Activated CD8-positive, alpha-beta T cell treated with anti-CD3 and anti-CD28 coated beads, Interleukin-2, amount 10 ng/mL, durations not matched to agents 7 days and 5 days (primary cell): ENCODE results near the gene ECHDC3. TPM values are rescaled to one million over a fixed set of nuclear protein-coding genes. Genes with fewer than 3 reads are reported as not detected.

Experiments used
- ATAC-seq: fragments of 150-1000 bp; cut with Tn5 transposase; one replicate; pipeline ENCODE4 v1.10.0; 2021; ENCODE audit warnings: moderate library complexity
- CTCF ChIA-PET: fragments of 350-600 bp; sonication (Branson Sonifier 250); formaldehyde crosslinking; loops from one replicate; lab custom pipeline; 2021; ENCODE audit warnings: antibody characterized with exemption; lab: Charles Lee
- POLR2A ChIA-PET: fragments of 350-600 bp; sonication (Branson Sonifier 250); formaldehyde crosslinking; loops from one replicate; lab custom pipeline; 2021; ENCODE audit warnings: antibody characterized with exemption; lab: Charles Lee
- DNase-seq: peaks from one replicate; pipeline ENCODE4 v3.0.0-alpha.2; 2020
- H3K27ac Mint-ChIP-seq: one replicate; pipeline ENCODE4 v1.8.0; 2021; ENCODE audit warnings: mild to moderate bottlenecking, mixed read lengths
- H3K27me3 Mint-ChIP-seq: one replicate; pipeline ENCODE4 v1.8.0; 2021; ENCODE audit warnings: low read depth, mixed read lengths
- H3K36me3 Mint-ChIP-seq: one replicate; pipeline ENCODE4 v1.8.0; 2021; ENCODE audit warnings: low read depth, mixed read lengths
- H3K4me1 Mint-ChIP-seq: one replicate; pipeline ENCODE4 v1.8.0; 2021; ENCODE audit warnings: low read depth, mixed read lengths
- H3K4me3 Mint-ChIP-seq: one replicate; pipeline ENCODE4 v1.8.0; 2021; ENCODE audit warnings: mild to moderate bottlenecking, mixed read lengths
- H3K9me3 Mint-ChIP-seq: one replicate; pipeline ENCODE4 v1.8.0; 2022; ENCODE audit warnings: mixed read lengths; ENCODE audit not compliant: insufficient read depth
- total RNA-seq, 2 experiments: library from RNA; stranded (reverse); gene quantifications; one replicate each; pipeline ENCODE4 v1.2.3, GENCODE V29; 2021

The ECHDC3 gene
- total RNA-seq, 2 experiments from 2014 or later, result 1.2 to 1.4 TPM

GRCh38 chr10:11755512-11756263 is 13.5 kb downstream of the ECHDC3 start:
- H3K4me3 Mint-ChIP-seq, result no peak overlapping the region
- no peak overlapping the region for H3K27ac Mint-ChIP-seq
- peaks cover 7% of the 10 kb centered on the region for H3K4me1 Mint-ChIP-seq
- no peaks in the 10 kb centered on the region for H3K36me3 Mint-ChIP-seq
- POLR2A ChIA-PET, result no interaction called here
- CTCF ChIA-PET, result interaction anchor here (3.2 to 7.8 kb wide), 2 partner anchors 223 to 241 kb away, joined by 13 to 118 read pairs; no protein-coding TSS in a partner anchor
- ATAC-seq (no peak), DNase-seq (no peak)
- no peaks in the 10 kb centered on the region for H3K27me3 Mint-ChIP-seq
- no peaks in the 10 kb centered on the region for H3K9me3 Mint-ChIP-seq

DNA sequence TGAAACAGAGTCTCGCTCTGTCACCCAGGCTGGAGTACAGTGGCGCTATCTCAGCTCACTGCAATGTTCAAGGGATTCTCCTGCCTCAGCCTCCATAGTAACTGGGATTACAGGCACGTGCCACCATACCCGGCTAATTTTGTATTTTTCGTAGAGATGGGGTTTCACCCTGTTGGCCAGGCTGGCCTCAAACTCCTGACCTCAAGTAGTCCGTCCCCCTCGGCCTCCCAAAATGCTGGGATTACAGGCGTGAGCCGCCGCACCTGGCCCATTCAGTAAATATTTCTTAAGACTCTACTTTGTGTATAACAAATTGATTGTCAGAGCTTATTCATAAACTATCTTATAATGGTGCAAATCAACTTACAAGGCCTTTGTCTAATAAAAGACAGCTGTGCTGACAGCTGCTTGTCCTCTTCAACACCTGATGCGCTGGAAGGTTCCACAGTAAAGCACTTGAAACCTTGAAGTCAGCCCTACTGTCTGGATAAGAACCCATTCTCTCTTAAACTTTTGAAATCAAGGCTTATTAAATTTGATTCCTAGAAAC is 14.7 kb downstream of the ECHDC3 start:
- H3K4me3 Mint-ChIP-seq, result no peak overlapping the region
- no peaks in the 10 kb centered on the region for H3K36me3 Mint-ChIP-seq
- POLR2A ChIA-PET, result interaction anchor here (1.4 kb wide), 1 partner anchor 242 kb away, joined by 9 read pairs; no protein-coding TSS in a partner anchor
- no peak for DNase-seq
- CTCF ChIA-PET, result interaction anchor here (0.8 to 7.8 kb wide), 26 partner anchors 9 to 604 kb away, joined by 3 to 118 read pairs (median 6); no protein-coding TSS in a partner anchor
- no peak for ATAC-seq
- no peaks in the 10 kb centered on the region for H3K27me3 Mint-ChIP-seq
- peaks cover 7% of the 10 kb centered on the region for H3K4me1 Mint-ChIP-seq
- H3K27ac Mint-ChIP-seq, result no peak overlapping the region
- no peaks in the 10 kb centered on the region for H3K9me3 Mint-ChIP-seq

DNA sequence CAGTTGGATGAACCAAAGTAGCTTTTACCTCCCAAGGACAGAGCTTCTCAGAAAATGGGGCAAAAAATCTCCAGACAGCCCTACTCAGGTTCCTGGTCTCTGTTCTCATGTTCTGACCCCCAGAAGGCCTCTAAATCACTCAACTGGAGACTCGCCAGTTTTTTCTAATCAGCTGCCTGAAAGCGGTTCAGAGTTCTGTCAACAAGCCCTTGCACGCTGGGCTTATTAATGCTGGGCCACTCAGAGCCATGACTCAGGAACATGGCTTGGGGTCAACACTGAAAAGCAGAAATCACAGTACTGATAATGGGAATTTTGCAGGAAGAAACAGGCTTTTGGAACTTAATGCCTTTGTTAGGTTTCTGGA is 15.3 kb downstream of the ECHDC3 start:
- Mint-ChIP-seq H3K27ac (no peak overlapping the region), H3K4me3 (no peak overlapping the region), H3K27me3 (no peaks in the 10 kb centered on the region), H3K4me1 (peaks cover 7% of the 10 kb centered on the region), H3K9me3 (no peaks in the 10 kb centered on the region), H3K36me3 (no peaks in the 10 kb centered on the region)
- CTCF ChIA-PET, result interaction anchor here (0.6 to 7.8 kb wide), 36 partner anchors 9 to 604 kb away, joined by 3 to 118 read pairs (median 4); no protein-coding TSS in a partner anchor
- no peak for ATAC-seq
- no peak for DNase-seq
- POLR2A ChIA-PET, result interaction anchor here (1.4 kb wide), 1 partner anchor 242 kb away, joined by 9 read pairs; no protein-coding TSS in a partner anchor

- peaks cover 7% of the 10 kb centered on the region for H3K4me1 Mint-ChIP-seq
- H3K9me3 Mint-ChIP-seq, result no peaks in the 10 kb centered on the region
- H3K4me3 Mint-ChIP-seq, result no peak overlapping the region
- peak; percentile 100 for ATAC-seq
- no peaks in the 10 kb centered on the region for H3K27me3 Mint-ChIP-seq
- H3K27ac Mint-ChIP-seq, result peak overlapping the region; percentile 78
- H3K36me3 Mint-ChIP-seq, result no peaks in the 10 kb centered on the region
- peak; percentile 91 for DNase-seq
- CTCF ChIA-PET, result interaction anchor here (0.6 to 7.8 kb wide), 36 partner anchors 10 to 605 kb away, joined by 3 to 118 read pairs (median 4); no protein-coding TSS in a partner anchor
- POLR2A ChIA-PET, result interaction anchor here (1.4 kb wide), 1 partner anchor 243 kb away, joined by 9 read pairs; no protein-coding TSS in a partner anchor
These were observed 15.8 kb downstream of the ECHDC3 start for GRCh38 chr10:11757821-11758463.

DNA sequence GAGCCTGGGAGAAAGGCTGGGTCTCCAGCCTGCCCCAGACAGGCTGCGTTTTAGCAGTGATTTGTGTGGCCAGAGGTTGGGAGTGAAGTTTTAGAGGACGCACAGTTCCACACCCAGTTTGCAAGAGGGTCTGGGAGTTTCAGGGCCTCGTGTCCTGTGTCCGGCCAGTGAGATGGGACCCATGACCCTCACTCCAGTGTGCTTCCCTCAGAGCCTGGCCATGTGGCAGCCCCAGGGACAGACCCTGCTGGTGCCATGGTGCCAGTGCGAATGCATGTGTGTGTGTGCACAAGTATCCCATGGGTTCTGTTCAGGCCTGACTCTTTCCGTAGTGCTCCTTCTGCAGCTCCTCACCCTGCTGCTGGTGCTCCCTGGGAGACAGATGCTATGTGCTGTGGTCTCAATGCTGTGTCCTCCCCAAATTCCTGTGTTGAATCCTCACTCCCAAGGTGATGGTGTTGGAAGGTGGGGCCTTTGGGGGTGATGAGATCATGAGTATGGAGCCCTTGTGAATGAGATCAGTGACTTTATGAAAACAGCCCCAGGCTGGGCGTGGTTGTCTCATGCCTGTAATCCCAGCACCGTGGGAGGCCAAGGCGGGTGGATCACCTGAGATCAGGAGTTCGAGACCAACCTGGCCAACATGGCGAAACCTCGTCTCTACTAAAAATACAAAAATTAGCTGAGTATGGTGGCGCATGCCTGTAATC is 16.5 kb downstream of the ECHDC3 start:
- CTCF ChIA-PET, result interaction anchor here (1.1 to 7.8 kb wide), 12 partner anchors 10 to 253 kb away, joined by 3 to 118 read pairs (median 8); no protein-coding TSS in a partner anchor
- ATAC-seq (no peak), DNase-seq (no peak)
- Mint-ChIP-seq H3K4me3 (no peak overlapping the region), H3K36me3 (no peaks in the 10 kb centered on the region), H3K27me3 (no peaks in the 10 kb centered on the region), H3K27ac (no peak overlapping the region), H3K9me3 (no peaks in the 10 kb centered on the region), H3K4me1 (peaks cover 7% of the 10 kb centered on the region)
- POLR2A ChIA-PET, result no interaction called here

DNA sequence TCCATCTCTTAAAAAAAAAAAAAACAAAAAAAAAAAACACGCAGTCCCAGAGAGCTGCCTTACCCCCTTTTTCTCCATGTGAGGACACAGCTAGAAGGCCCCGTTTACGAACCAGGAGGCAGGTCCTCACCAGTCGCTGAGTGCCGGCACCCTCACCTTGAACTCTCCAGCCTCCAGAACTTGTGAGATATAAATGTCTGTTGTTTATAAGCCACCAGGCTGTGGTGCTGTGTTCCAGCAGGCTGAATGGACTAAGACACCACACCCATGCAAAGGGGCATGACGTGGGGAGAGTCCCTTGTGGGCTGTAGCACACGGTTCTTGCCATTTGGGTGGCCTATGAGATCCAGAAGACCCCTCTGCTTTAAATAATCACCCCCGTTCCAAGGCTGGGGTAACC is 17.2 kb downstream of the ECHDC3 start:
- ATAC-seq (no peak), DNase-seq (no peak)
- Mint-ChIP-seq H3K36me3 (no peaks in the 10 kb centered on the region), H3K9me3 (no peaks in the 10 kb centered on the region), H3K27me3 (no peaks in the 10 kb centered on the region), H3K27ac (no peak overlapping the region), H3K4me3 (no peak overlapping the region), H3K4me1 (peaks cover 7% of the 10 kb centered on the region)
- ChIA-PET CTCF (interaction anchor here (2.5 to 7.8 kb wide), 2 partner anchors 241 to 245 kb away, joined by 23 to 118 read pairs; no protein-coding TSS in a partner anchor), POLR2A (no interaction called here)

GRCh38 chr10:11760151-11760550 is 18.0 kb downstream of the ECHDC3 start:
- ChIA-PET CTCF (interaction anchor here (0.8 to 7.8 kb wide), 3 partner anchors 11 to 246 kb away, joined by 3 to 118 read pairs (median 3); no protein-coding TSS in a partner anchor), POLR2A (no interaction called here)
- Mint-ChIP-seq H3K27me3 (no peaks in the 10 kb centered on the region), H3K4me1 (peaks cover 7% of the 10 kb centered on the region), H3K9me3 (no peaks in the 10 kb centered on the region), H3K27ac (no peak overlapping the region), H3K4me3 (no peak overlapping the region), H3K36me3 (no peaks in the 10 kb centered on the region)
- ATAC-seq (no peak), DNase-seq (no peak)

GRCh38 chr10:11760861-11761260 is 18.7 kb downstream of the ECHDC3 start:
- ChIA-PET CTCF (interaction anchor here (0.8 to 7.8 kb wide), 3 partner anchors 12 to 246 kb away, joined by 3 to 118 read pairs (median 3); no protein-coding TSS in a partner anchor), POLR2A (no interaction called here)
- Mint-ChIP-seq H3K27me3 (no peaks in the 10 kb centered on the region), H3K9me3 (no peaks in the 10 kb centered on the region), H3K4me1 (peaks cover 7% of the 10 kb centered on the region), H3K4me3 (no peak overlapping the region), H3K36me3 (no peaks in the 10 kb centered on the region), H3K27ac (no peak overlapping the region)
- DNase-seq (no peak), ATAC-seq (no peak)

DNA sequence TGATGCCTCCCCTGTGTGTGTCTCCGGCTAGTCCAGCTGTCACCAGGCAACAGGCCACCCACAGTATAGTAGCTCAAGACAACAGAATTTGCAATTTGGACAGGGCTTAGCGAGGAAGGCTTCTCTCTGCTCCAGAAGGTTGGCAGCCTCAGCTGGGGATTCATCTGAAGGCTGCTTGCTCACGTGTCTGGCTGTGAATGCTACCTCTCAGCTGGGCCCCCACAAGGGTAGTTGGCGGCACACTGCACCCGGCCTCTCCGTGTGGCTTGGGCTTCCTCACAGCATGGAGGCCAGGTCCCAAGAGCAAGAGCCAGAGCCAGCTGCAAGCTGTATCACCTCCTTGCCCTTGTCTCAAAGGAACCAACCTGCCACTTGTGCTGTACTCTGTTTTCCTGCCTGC is 19.2 kb downstream of the ECHDC3 start:
- Mint-ChIP-seq H3K4me1 (peaks cover 7% of the 10 kb centered on the region), H3K27ac (no peak overlapping the region), H3K4me3 (no peak overlapping the region), H3K27me3 (no peaks in the 10 kb centered on the region), H3K9me3 (no peaks in the 10 kb centered on the region), H3K36me3 (no peaks in the 10 kb centered on the region)
- CTCF ChIA-PET, result interaction anchor here (1.0 to 7.8 kb wide), 2 partner anchors 246 to 247 kb away, joined by 4 to 118 read pairs; no protein-coding TSS in a partner anchor
- POLR2A ChIA-PET, result no interaction called here
- no peak for DNase-seq
- ATAC-seq, result no peak

GRCh38 chr10:11762706-11763500 is 20.7 kb downstream of the ECHDC3 start:
- no peak for ATAC-seq
- Mint-ChIP-seq H3K27ac (no peak overlapping the region), H3K36me3 (no peaks in the 10 kb centered on the region), H3K4me1 (peaks cover 2% of the 10 kb centered on the region), H3K9me3 (no peaks in the 10 kb centered on the region), H3K27me3 (no peaks in the 10 kb centered on the region), H3K4me3 (no peak overlapping the region)
- ChIA-PET CTCF (no interaction called here), POLR2A (no interaction called here)
- no peak for DNase-seq
